WI38 (cell line): ENCODE measurements around the gene ZCCHC14.

Experiments
- H3K4me3 ChIP-seq: 2 replicates; pipeline ENCODE4 v1.5.1; 2011; ENCODE audit warnings: low read depth, mild to moderate bottlenecking, control low read depth, low read length
- TF ChIP-seq, protein P1 (sequence below): IDR thresholded peaks from 2 replicates; pipeline ENCODE4 v1.5.1; 2012; ENCODE audit warnings: low read depth, mild to moderate bottlenecking, control low read depth, low read length

The ZCCHC14 gene

DNA sequence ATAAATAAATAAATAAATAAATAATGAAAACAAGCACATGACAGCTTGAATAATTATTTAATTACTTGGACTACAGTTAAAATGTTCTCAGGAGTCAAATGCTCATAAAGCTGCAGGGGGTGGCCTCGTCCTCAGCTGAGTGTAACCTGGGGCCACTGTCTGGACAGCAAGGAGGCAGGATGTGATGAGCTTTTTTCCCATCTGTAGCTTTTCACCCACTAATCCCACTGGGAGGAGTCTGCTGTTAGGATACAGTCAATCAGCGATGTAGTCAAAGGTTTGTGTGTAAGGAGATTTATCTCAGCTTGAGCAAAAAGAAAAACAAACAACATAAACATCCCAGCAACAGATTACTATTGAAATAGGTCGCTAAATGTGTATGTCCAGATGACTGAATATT lies 22.5 kb downstream of the ZCCHC14 start:
- H3K4me3 ChIP-seq: no peak overlapping the region
- TF ChIP-seq, protein P1, sequence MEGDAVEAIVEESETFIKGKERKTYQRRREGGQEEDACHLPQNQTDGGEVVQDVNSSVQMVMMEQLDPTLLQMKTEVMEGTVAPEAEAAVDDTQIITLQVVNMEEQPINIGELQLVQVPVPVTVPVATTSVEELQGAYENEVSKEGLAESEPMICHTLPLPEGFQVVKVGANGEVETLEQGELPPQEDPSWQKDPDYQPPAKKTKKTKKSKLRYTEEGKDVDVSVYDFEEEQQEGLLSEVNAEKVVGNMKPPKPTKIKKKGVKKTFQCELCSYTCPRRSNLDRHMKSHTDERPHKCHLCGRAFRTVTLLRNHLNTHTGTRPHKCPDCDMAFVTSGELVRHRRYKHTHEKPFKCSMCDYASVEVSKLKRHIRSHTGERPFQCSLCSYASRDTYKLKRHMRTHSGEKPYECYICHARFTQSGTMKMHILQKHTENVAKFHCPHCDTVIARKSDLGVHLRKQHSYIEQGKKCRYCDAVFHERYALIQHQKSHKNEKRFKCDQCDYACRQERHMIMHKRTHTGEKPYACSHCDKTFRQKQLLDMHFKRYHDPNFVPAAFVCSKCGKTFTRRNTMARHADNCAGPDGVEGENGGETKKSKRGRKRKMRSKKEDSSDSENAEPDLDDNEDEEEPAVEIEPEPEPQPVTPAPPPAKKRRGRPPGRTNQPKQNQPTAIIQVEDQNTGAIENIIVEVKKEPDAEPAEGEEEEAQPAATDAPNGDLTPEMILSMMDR: no peak

DNA sequence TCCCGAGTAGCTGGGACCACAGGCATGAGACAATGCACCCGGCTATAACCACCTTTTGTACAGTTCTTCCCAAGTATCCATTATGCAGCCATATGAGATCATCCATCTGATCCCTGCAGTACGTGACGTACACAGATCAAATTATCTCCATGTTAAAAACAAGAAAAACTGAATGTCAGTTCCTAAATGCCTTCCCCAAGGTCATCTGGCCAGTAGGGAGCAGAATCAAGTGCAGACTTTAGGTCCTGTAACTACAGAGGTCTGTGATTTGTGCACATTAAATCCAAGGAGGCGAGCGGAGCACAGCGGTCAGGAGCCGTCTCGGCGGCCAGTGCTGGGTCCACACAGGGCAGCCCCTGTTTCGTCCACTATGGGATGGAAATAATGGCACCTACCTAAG lies 23.7 kb downstream of the ZCCHC14 start:
- no peak overlapping the region for H3K4me3 ChIP-seq
- TF ChIP-seq, protein P1: no peak

GRCh38 chr16:87468550-87468949 lies 24.3 kb downstream of the ZCCHC14 start:
- H3K4me3 ChIP-seq: no peak overlapping the region
- TF ChIP-seq, protein P1: no peak

DNA sequence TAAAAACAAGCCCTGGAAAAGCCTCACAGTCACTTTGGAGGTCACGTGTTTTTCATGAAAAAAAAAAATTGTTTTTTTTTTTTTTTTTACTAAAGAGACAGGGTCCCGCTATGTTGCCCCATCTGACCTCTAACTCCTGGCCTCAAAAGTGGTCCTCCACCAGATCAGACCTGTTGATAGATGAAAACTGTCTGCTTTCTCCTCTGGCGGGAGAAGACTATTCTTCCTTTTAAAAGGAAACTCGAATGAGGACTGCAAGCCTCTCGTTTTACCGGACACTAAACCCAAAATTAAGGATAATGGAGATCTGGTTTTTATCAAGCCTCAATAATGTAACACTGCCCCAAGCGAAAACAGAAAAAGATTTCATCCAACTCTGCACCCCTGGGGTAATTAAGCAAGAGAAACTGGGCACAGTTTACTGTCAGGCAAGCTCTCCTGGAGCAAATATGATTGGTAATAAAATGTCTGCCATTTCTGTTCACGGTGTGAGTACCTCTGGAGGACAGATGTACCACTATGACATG lies 25.8 kb downstream of the ZCCHC14 start:
- no peak overlapping the region for H3K4me3 ChIP-seq
- TF ChIP-seq, protein P1: no peak

DNA sequence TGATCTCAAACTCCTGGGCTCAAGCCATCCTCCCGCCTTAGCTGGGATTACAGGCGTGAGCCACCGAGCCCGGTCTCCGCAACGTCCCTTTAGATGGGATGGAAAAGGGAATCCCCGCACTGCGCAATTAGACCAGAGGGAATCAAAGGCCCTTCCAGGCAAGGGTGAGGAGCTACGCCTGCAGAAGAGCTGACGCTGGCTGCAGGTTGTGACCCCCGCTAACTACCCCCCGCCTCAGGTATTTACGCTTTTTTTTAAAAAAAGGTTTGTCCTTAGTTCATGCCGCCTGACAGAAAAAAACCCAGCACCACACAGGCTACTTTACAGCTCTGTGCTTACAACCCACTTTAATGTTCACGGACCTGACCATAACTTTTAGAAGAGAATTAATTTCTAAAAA lies 26.9 kb downstream of the ZCCHC14 start:
- TF ChIP-seq, protein P1: no peak
- peak overlapping the region; percentile 5; the same call in 1 of the 2 replicates for H3K4me3 ChIP-seq

- TF ChIP-seq, protein P1: no peak
- peak overlapping the region; percentile 29 for H3K4me3 ChIP-seq
Observed at GRCh38 chr16:87465306-87465705, 27.5 kb downstream of the ZCCHC14 start.

DNA sequence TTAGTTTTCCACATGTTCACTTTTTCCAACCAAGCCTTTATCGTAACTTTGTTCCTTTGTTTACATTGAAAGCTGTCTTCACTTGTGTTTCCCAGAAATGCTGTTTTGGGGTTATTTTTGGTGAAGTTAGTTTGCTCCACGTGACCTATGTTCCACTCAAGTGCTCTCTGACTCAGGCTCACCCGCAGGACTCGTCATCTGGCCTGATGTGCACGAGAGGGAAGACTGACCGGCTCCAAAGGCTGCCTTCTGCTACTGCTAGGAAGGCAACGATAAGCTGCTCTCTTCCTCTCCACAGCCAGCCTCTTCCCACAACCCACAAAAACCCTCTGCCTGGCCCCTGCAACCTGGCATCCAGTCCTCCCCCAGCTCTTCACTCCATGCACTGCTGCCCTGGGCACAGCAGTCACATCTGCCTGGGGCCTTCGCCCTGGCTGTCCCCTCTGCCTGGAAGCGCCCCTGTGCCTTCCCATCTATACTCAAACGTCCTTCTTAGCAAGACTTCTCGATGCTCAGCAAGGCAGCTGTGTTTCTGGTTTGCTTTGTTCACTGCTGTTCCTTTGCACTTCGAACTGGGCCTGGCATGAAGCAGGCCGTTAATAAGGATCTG lies 28.0 kb downstream of the ZCCHC14 start:
- TF ChIP-seq, protein P1: no peak
- H3K4me3 ChIP-seq: peak overlapping the region; percentile 43
